Activated CD4-positive, alpha-beta T cell treated with anti-CD3 and anti-CD28 coated beads for 48 hours (primary cell): ENCODE measurements around the gene NFATC4.
A peak's percentile ranks its signal among the peaks of the same experiment; 100 is the strongest.

ENCODE experiments used
- DNase-seq: peaks from one replicate; pipeline ENCODE4 v3.0.0-alpha.2; 2020

NFATC4 gene

GRCh38 chr14:24367514-24368211 is at the start of gene NFATC4:
Gene NFATC4, plus strand, starts transcription at chr14:24368184. Its CDS starts 157 bp downstream, at chr14:24368341.
- DNase-seq = peak; percentile 38

- no peak for DNase-seq
Observed at GRCh38 chr14:24321212-24321975, 46.6 kb upstream of the NFATC4 start.

GRCh38 chr14:24322672-24323071 is 45.3 kb upstream of the NFATC4 start:
- no peak for DNase-seq

- DNase-seq = no peak
Observed at GRCh38 chr14:24323341-24323740, 44.6 kb upstream of the NFATC4 start.

GRCh38 chr14:24324024-24324423 is 44.0 kb upstream of the NFATC4 start:
- DNase-seq = no peak

- DNase-seq = no peak
Observed at GRCh38 chr14:24325041-24325530, 42.9 kb upstream of the NFATC4 start.

GRCh38 chr14:24325963-24326362 is 42.0 kb upstream of the NFATC4 start:
- DNase-seq = no peak

- DNase-seq = no peak
Observed at GRCh38 chr14:24327303-24327702, 40.7 kb upstream of the NFATC4 start.

- DNase-seq = peak; percentile 36
Observed at GRCh38 chr14:24327914-24328313, 40.1 kb upstream of the NFATC4 start.

GRCh38 chr14:24329073-24329663 is 38.8 kb upstream of the NFATC4 start:
- DNase-seq = no peak

GRCh38 chr14:24329736-24330135 is 38.2 kb upstream of the NFATC4 start:
- peak; percentile 59 for DNase-seq

- no peak for DNase-seq
Observed at GRCh38 chr14:24330973-24331674, 36.9 kb upstream of the NFATC4 start.

GRCh38 chr14:24331731-24332267 is 36.2 kb upstream of the NFATC4 start:
- no peak for DNase-seq

GRCh38 chr14:24332268-24332993 is 35.6 kb upstream of the NFATC4 start:
- DNase-seq = peak; percentile 90

GRCh38 chr14:24334431-24335291 is 33.3 kb upstream of the NFATC4 start, which contains the start of gene ADCY4:
Gene ADCY4, minus strand, starts transcription at chr14:24335071. Its CDS starts 419 bp downstream, at chr14:24334652.
- peak; percentile 39 for DNase-seq

GRCh38 chr14:24335461-24336171 is 32.4 kb upstream of the NFATC4 start:
- DNase-seq = no peak

- DNase-seq = no peak
Observed at GRCh38 chr14:24337144-24337823, 30.7 kb upstream of the NFATC4 start.

GRCh38 chr14:24337824-24338175 is 30.2 kb upstream of the NFATC4 start:
- no peak for DNase-seq

GRCh38 chr14:24338843-24339242 is 29.1 kb upstream of the NFATC4 start:
- DNase-seq = no peak
